GM18907 (cell line): ENCODE data around the gene THADA.

ENCODE experiments used
- ATAC-seq: cut with Tn5 transposase; IDR thresholded peaks from one replicate; pipeline ENCODE4 v1.9.1; 2021; ENCODE audit warnings: mild to moderate bottlenecking, moderate library complexity; ENCODE audit not compliant: unreplicated experiment

Gene THADA

DNA sequence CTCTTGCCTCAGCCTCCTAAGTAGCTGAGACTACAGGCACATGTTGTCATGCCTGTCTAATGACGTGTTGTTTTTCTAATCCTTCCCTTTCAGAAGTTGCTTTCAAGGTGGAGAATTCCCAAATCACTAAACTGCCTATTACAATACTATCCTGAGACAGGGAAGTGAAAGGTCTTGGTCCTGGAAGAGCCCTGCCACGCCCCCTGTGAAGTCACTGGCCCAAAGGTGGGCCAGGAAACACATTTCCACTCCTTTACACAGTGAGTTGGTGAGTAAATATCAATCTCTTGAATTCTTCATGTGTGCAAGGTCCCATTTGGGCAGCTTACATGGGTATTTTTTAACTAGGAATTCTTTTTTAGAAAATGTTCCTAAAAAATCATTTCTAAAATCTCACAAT is 150.1 kb downstream of the THADA start:
- no peak for ATAC-seq

GRCh38 chr2:43444989-43445645 is 150.7 kb downstream of the THADA start:
- ATAC-seq, result no peak

GRCh38 chr2:43443282-43443681 is 152.6 kb downstream of the THADA start:
- ATAC-seq, result no peak

DNA sequence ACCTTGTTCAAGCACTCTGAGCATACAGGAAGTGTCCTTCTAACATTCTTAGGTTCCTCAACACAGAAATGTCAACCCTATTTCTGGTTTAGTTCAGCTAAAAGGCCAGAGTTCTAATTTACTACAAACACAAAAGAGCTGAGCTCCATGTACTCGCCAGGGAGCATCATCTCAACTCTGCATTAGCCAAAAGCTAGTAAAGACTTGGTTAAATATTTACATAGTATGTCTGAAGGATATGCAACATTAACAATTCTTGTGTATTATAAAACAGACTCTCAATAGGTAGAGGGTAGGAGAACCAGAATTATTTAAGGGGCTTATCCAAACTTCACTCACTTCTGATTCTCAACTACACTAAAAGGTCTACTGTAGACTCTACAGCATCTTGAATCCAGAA is 154.6 kb downstream of the THADA start:
- ATAC-seq, result no peak

DNA sequence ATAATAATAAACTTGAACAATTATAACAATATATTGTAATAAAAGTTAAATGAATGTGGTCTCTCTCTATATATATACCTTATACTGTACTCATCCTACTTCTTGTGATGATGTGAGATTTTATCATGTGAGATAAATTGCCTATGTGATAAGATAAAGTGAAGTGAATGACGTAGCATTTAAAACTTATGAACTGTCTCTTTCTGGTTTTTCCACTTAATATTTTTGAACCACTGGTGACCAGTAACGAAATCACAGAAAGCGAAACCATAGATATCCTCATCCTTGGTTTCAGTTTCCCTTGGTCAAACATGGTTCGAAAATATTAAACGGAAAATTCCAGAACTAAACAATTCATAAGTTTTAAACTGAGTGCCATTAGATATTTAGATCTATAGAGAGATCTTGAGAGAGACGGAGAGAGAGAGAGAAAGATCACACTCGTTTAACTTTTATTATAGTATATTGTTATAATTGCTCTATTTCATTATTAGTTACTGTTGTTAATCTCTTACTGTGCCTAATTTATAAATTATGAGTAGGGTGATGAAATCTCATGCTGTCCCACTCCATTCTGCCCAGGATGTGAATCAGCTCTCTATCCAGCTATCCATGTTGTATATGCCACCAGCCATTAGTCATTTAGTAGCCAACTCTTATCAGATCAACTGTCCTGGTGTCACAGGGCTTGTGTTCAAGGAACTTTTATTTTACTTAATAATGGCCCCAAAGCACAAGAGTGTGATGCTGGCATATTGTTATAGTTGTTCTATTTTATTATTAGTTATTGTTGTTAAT is 156.8 kb downstream of the THADA start:
- no peak for ATAC-seq

DNA sequence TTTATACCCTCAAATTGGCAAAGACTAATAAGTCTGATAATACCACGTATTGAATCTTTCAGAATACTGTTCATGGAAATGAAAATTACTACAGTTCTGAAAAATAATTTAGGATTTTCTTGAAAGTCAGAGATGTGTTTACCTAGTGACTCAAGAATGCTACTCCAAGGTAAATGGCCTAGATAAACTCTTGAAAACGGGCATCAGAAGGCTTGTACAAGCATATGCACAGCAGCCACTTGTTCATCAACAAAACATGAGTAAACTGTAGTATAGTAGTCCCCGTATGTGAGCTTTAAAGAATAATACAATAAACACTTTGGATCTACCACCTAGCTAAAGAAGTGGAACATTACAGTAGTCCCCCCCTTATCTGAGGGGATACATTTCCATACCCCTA is 157.5 kb downstream of the THADA start:
- ATAC-seq, result no peak

GRCh38 chr2:43437363-43437762 is 158.5 kb downstream of the THADA start:
- ATAC-seq, result no peak

GRCh38 chr2:43436431-43436830 is 159.4 kb downstream of the THADA start:
- ATAC-seq, result no peak

DNA sequence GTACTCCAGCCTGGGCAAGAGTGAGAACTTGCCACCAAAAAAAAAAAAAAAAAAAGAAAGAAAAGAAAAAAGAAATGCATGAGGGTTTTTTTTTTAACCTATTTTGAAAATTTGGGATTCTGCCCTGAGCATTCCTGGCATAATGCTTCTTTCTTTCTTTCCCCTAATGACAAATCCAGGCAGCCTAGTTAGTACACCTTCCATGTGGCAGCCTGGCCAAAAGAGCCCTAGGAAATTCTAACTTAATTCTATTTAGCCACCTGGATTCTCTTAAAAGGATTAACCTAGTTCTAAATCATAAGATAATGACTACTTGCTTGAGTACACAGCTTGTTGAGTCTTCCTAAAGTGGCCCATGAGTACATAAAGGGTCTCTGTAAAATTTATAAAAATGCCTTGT is 160.1 kb downstream of the THADA start:
- ATAC-seq, result no peak

GRCh38 chr2:43430489-43430888 is 165.3 kb downstream of the THADA start:
- ATAC-seq, result no peak

GRCh38 chr2:43429369-43429768 is 166.5 kb downstream of the THADA start:
- no peak for ATAC-seq

GRCh38 chr2:43427032-43427424 is 168.8 kb downstream of the THADA start:
- no peak for ATAC-seq

- peak; percentile 91 for ATAC-seq
Observed at GRCh38 chr2:43426305-43427031, 169.4 kb downstream of the THADA start.

GRCh38 chr2:43425659-43426058 is 170.2 kb downstream of the THADA start:
- ATAC-seq, result no peak

DNA sequence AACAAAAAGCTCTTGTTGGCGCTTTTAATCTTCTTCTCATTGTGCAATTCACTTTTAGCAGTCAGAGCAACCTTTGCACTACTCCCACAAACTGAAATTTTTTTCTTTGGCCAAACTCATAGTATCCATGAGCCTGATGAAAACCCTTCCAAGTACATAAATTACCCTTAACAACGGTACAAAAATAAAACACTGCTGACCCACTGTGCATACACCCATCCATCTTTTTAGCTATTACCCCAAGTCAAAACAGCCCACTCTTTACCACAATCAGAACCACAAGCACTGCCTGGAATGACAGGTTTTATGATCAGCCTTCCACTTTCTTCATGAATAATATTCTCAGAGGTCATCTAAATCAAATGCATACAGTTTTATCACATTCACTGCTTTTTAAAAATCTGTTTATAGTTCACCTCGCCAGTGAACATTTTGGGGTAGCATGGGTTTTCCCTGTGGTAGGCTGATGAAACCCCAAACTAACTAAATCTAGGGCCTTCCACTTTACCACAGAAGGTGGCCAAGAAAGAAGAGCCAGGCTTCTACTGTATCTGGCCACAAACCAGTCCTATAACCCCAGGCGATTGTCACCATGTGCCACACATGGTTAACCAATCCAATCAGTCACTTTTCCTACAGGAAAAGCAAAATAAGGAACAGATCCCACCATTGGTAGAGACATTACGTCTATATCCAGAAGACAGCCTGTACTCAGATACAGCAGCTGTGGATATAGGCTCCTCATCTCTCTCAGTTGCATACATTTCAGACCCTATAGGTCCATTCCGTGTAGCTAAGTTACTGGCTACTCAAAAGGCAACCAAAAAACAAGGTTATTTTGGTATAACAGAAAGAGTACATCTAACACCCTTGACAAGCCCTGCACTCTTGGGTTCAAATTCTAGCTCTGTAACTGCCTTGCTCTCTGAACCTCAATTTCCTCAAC is 171.3 kb downstream of the THADA start:
- ATAC-seq, result no peak

- ATAC-seq, result no peak
Observed at GRCh38 chr2:43423941-43424261, 171.9 kb downstream of the THADA start.

GRCh38 chr2:43421194-43421593 is 174.6 kb downstream of the THADA start:
- ATAC-seq, result no peak

- ATAC-seq, result no peak
Observed at GRCh38 chr2:43420389-43420801, 175.4 kb downstream of the THADA start.

GRCh38 chr2:43419876-43420275 is 176.0 kb downstream of the THADA start:
- no peak for ATAC-seq

GRCh38 chr2:43419243-43419642 is 176.6 kb downstream of the THADA start:
- no peak for ATAC-seq

GRCh38 chr2:43418680-43419079 is 177.2 kb downstream of the THADA start:
- no peak for ATAC-seq
